Vagina (tissue), 2 donors: ENCODE results near the gene CCDC7.

Source experiments
- CTCF ChIP-seq, 3 experiments: fragments of 450-650 bp in 2 of 3; fragments of 200-600 bp in 1 of 3; sonication (generic) in 1 of 3; IDR thresholded peaks; one replicate each; pipeline ENCODE4 v1.5.1; 2017 to 2019; ENCODE audit warnings: antibody characterized with exemption in 3 of 3, mild to moderate bottlenecking in 2 of 3, moderate library complexity in 2 of 3
- POLR2A ChIP-seq, 2 donors: fragments of 450-650 bp; IDR thresholded peaks; one replicate each; pipeline ENCODE4 v1.6.1; 2017; ENCODE audit warnings: antibody characterized with exemption in 2 of 2, mild to moderate bottlenecking in 2 of 2, moderate library complexity in 2 of 2
- POLR2AphosphoS5 ChIP-seq, 2 donors: sonication (generic); formaldehyde crosslinking; IDR thresholded peaks; one replicate each; pipeline ENCODE4 v1.9.0; 2017; ENCODE audit warnings: antibody characterized with exemption in 2 of 2, mild to moderate bottlenecking in 2 of 2, low read depth in 1 of 2; ENCODE audit not compliant: insufficient read depth in 1 of 2

- TF ChIP-seq POLR2A (IDR thresholded peaks at IDR 0.05) = no peak
- no peak for TF ChIP-seq CTCF (IDR thresholded peaks at IDR 0.05)
- no peak for TF ChIP-seq POLR2AphosphoS5 (IDR thresholded peaks at IDR 0.05; ENCODE audit: insufficient read depth in 1 of 2, low read depth in 1 of 2)
Observed at GRCh38 chr10:32905466-32905865, 459.5 kb downstream of the CCDC7 start.
